K562 (cell line): ENCODE measurements around the gene SMC5. TPM values are rescaled to one million over a fixed set of nuclear protein-coding genes. Genes with fewer than 3 reads are reported as not detected.
A peak's percentile ranks its signal among the peaks of the same experiment; 100 is the strongest.

Source experiments
- ATAC-seq: fragments of 200-7000 bp; cut with Tn5 transposase; 3 replicates; pipeline ENCODE4 v1.9.1; 2020; ENCODE audit warnings: moderate library complexity
- BruUV-seq: library from RNA; stranded (reverse); fragments of 400-500 nt; replicated peaks from 2 replicates; lab custom pipeline; 2021; lab: Mats Ljungman, UMichigan
- CTCF ChIA-PET: fragments of 300-600 bp; formaldehyde crosslinking; extraction: SDS; loops from one replicate; lab custom pipeline; 2021; ENCODE audit warnings: low intra/inter-chr PET ratio; lab: Yijun Ruan, JAX
- POLR2A ChIA-PET: fragments of 300-600, 350-650 bp; sonication (Branson Sonifier 250); formaldehyde crosslinking; extraction: SDS; loops from one replicate; lab custom pipeline; 2021; ENCODE audit warnings: antibody characterized with exemption, inconsistent platforms; lab: Yijun Ruan, JAX
- DNase-seq, 4 experiments: peaks; one replicate each; pipeline versions ENCODE4 v3.0.0 to v3.0.0-alpha.2; 2011 to 2018; ENCODE audit warnings: low spot score in 3 of 4, mixed read lengths in 3 of 4; ENCODE audit errors: extremely low read depth in 1 of 4
- FAIRE-seq: peaks from 2 replicates; lab custom pipeline; 2011; peaks lifted over from hg19 to GRCh38; lab: Jason Lieb, UNC
- H2AFZ ChIP-seq: 2 replicates; pipeline ENCODE4 v1.6.0; 2011; ENCODE audit warnings: low read depth, low read length, control low read depth, inconsistent platforms
- H3K27ac ChIP-seq: fragments of 200-600 bp; 3 replicates; pipeline ENCODE4 v1.8.0; 2011; ENCODE audit warnings: low read depth, mild to moderate bottlenecking, control low read depth, inconsistent platforms, low read length, moderate library complexity, mixed read lengths; ENCODE audit errors: extremely low read depth
- H3K27me3 ChIP-seq, 2 experiments: fragments of 300-600 bp in 1 of 2; 2 replicates in 1 of 2; 3 replicates in 1 of 2; pipeline versions ENCODE4 v1.6.0 to v1.8.0; 2011; ENCODE audit warnings: inconsistent platforms in 2 of 2, low read length in 2 of 2, mild to moderate bottlenecking in 1 of 2, mixed read lengths in 1 of 2, moderate library complexity in 1 of 2; ENCODE audit not compliant: control insufficient read depth in 2 of 2, insufficient read depth in 2 of 2
- H3K36me3 ChIP-seq: fragments of 300-600 bp; 3 replicates; pipeline ENCODE4 v1.8.0; 2011; ENCODE audit warnings: mild to moderate bottlenecking, low read length, inconsistent platforms; ENCODE audit not compliant: control insufficient read depth, insufficient read depth
- H3K4me1 ChIP-seq, 2 experiments: fragments of 200-600 bp in 1 of 2; replicated peaks in 1 of 2; 2 replicates in 1 of 2; 3 replicates in 1 of 2; pipeline versions ENCODE4 v1.5.1 to v1.8.0; 2011; ENCODE audit warnings: inconsistent platforms in 2 of 2, low read length in 2 of 2, mild to moderate bottlenecking in 1 of 2, mixed read lengths in 1 of 2, moderate library complexity in 1 of 2; ENCODE audit not compliant: control insufficient read depth in 2 of 2, insufficient read depth in 2 of 2
- H3K4me2 ChIP-seq: 2 replicates; pipeline ENCODE4 v1.6.1; 2011; ENCODE audit warnings: low read length, control low read depth, inconsistent platforms, mixed read lengths; ENCODE audit not compliant: insufficient read depth
- H3K4me3 ChIP-seq: fragments of 200-600 bp; sonication (generic), shearing (Covaris generic); 2 replicates; pipeline ENCODE4 v1.5.1; 2016; ENCODE audit warnings: control low read depth, inconsistent platforms
- H3K79me2 ChIP-seq: fragments of 200-600 bp; 3 replicates; pipeline ENCODE4 v1.8.0; 2011; ENCODE audit warnings: low read length, inconsistent platforms; ENCODE audit not compliant: control insufficient read depth, insufficient read depth
- H3K9ac ChIP-seq, 2 experiments: 2 replicates each; pipeline versions ENCODE4 v1.6.0 to v1.6.1; 2011; ENCODE audit warnings: low read depth in 2 of 2, low read length in 2 of 2, control low read depth in 1 of 2, inconsistent platforms in 1 of 2, mild to moderate bottlenecking in 1 of 2, mixed read lengths in 1 of 2; ENCODE audit not compliant: insufficient read depth in 1 of 2
- H3K9me1 ChIP-seq: one replicate; pipeline ENCODE4 v1.6.0; 2011; ENCODE audit warnings: inconsistent platforms, mild to moderate bottlenecking, low read length, moderate library complexity; ENCODE audit not compliant: control insufficient read depth, insufficient read depth
- H3K9me3 ChIP-seq: replicated peaks from 2 replicates; pipeline ENCODE4 v1.5.1; 2011; ENCODE audit warnings: low read depth, low read length, inconsistent platforms; ENCODE audit not compliant: control insufficient read depth, insufficient read depth
- H4K20me1 ChIP-seq: replicated peaks from 2 replicates; pipeline ENCODE4 v1.6.1; 2011; ENCODE audit warnings: low read length, inconsistent platforms, mixed read lengths; ENCODE audit not compliant: control insufficient read depth, insufficient read depth
- C11orf30 ChIP-seq: fragments of 450-650 bp; IDR thresholded peaks from 2 replicates; pipeline ENCODE4 v1.6.1; 2016; ENCODE audit warnings: low read depth, mild to moderate bottlenecking
- EGR1 ChIP-seq: fragments of 450-650 bp; conservative IDR thresholded peaks from 2 replicates; pipeline ENCODE4 v1.6.1; 2017; ENCODE audit warnings: mild to moderate bottlenecking
- MAFG ChIP-seq: fragments of 450-650 bp; conservative IDR thresholded peaks from 2 replicates; pipeline ENCODE4 v1.6.1; 2016; ENCODE audit warnings: missing genetic modification characterization, missing compliant biosample characterization
- MAFK ChIP-seq: IDR thresholded peaks from 2 replicates; pipeline ENCODE4 v1.6.1; 2011; ENCODE audit warnings: low read length, improper control_type of control experiment
- SRSF1 ChIP-seq: fragments of 200-400 bp; formaldehyde crosslinking; IDR thresholded peaks from 2 replicates; pipeline ENCODE4 v1.6.1; 2017; ENCODE audit warnings: mild to moderate bottlenecking, low read depth, low read length, moderate library complexity
- TCF3 ChIP-seq: sonication (generic); formaldehyde crosslinking; IDR thresholded peaks from 2 replicates; pipeline ENCODE4 v1.4.0; 2020; ENCODE audit warnings: mild to moderate bottlenecking, missing genetic modification reagents
- ZNF12 ChIP-seq: sonication (generic); formaldehyde crosslinking; IDR thresholded peaks from 2 replicates; pipeline ENCODE4 v1.4.0; 2020; ENCODE audit warnings: mild to moderate bottlenecking, missing genetic modification reagents
- ZNF316 ChIP-seq: fragments of 450-650 bp; IDR thresholded peaks from 2 replicates; pipeline ENCODE4 v1.6.1; 2016
- WGBS: fragments of 100-300 bp; shearing (Covaris generic); methylation state at CpG from one replicate; pipeline ENCODE4 v1.1.6; 2016; ENCODE audit warnings: low coverage, mixed read lengths; ENCODE audit not compliant: insufficient coverage; ENCODE audit errors: missing lambda C conversion rate; 5-methylcytosine and 5-hydroxymethylcytosine counted together
- in situ Hi-C: fragments of 300-500 bp; cut with MboI; formaldehyde crosslinking; loops from 4 replicates; pipeline ENCODE4 v1.15.0; 2018; ENCODE audit warnings: inconsistent platforms, mixed read lengths
- intact Hi-C: fragments of 100-400 bp; cut with micrococcal nuclease; formaldehyde crosslinking; loops from 2 replicates; pipeline ENCODE4 v1.14.2; 2022
- polyA plus RNA-seq, 8 experiments: library from polyadenylated mRNA; depleted of rRNA in 4 of 8; stranded (reverse) in 5 of 8; unstranded in 3 of 8; fragments of >200 nt; fragmentation: Nextera tagmentation in 2 of 8; fragmentation: Illumina TruSeq in 1 of 8; extraction: Ambion mirVana in 2 of 8; extraction: Trizol in 1 of 8; gene quantifications; 2 replicates each; pipeline versions ENCODE4 v1.2.1 to v1.2.3, GENCODE V29; 2011 to 2014; ENCODE audit warnings: inconsistent platforms in 1 of 8, missing spikeins in 1 of 8
- total RNA-seq, 7 experiments: library from RNA; depleted of rRNA in 6 of 7; stranded (reverse); fragments of >200 nt in 6 of 7; fragmentation: Illumina TruSeq in 2 of 7; extraction: Trizol in 2 of 7; gene quantifications; 2 replicates each; pipeline versions ENCODE4 v1.2.1 to v1.2.3, GENCODE V29; 2011 to 2021; ENCODE audit warnings: low replicate concordance in 1 of 7

SMC5 gene
- total and polyA plus RNA-seq, 9 of the 15 experiments (the other 6 are each of a cell fraction or from before 2014, with no cell fraction given) = 3.5 to 43.2 (median 21.4) TPM

- no peaks in the 10 kb centered on the region for H3K79me2 ChIP-seq
- CTCF ChIA-PET = no interaction called here
- FAIRE-seq = no peak
- H4K20me1 ChIP-seq = no peaks in the 10 kb centered on the region
- WGBS = 80% methylated on average over 5 of the region's 7 CpGs
- DNase-seq = no peak
- intact Hi-C loops = no loop called here
- BruUV-seq = no TSS peak
- no peaks in the 10 kb centered on the region for H3K27me3 ChIP-seq
- no peak overlapping the region for H3K27ac ChIP-seq
- ATAC-seq = no peak
- no peak overlapping the region for H3K4me2 ChIP-seq
- no peaks in the 10 kb centered on the region for H3K9me1 ChIP-seq
- no peak overlapping the region for H2AFZ ChIP-seq
- in situ Hi-C loops = no loop called here
- peak; percentile 74 for TF ChIP-seq ZNF316
- no peak for TF ChIP-seq ZNF12 (CRISPR knock-in tag)
- TF ChIP-seq EGR1 = no peak
- TF ChIP-seq MAFG (tag) = 0 out of 2 replicates have a peak, but pooled peaks have one; percentile 35
- TF ChIP-seq MAFK = peak; percentile 29; the same call in 1 of the 2 replicates
- TF ChIP-seq C11orf30 = peak; percentile 52
- TF ChIP-seq TCF3 (CRISPR knock-in tag) = no peak
- no peak for TF ChIP-seq SRSF1
- H3K36me3 ChIP-seq = no peaks in the 10 kb centered on the region
- no peaks in the 10 kb centered on the region; a peak in 1 of 5 replicates for H3K4me1 ChIP-seq
- no peak overlapping the region for H3K4me3 ChIP-seq
- no peaks in the 10 kb centered on the region for H3K9me3 ChIP-seq
- H3K9ac ChIP-seq = no peak overlapping the region
- POLR2A ChIA-PET = interaction anchor here (1.0 to 1.5 kb wide), 2 partner anchors 20 to 55 kb away, joined by 3 to 4 read pairs; no protein-coding TSS in a partner anchor
These were observed 105.0 kb downstream of the SMC5 start for GRCh38 chr9:70363760-70364159.
